A549 (cell line): ENCODE measurements around the gene NUAK1. TPM values are rescaled to one million over a fixed set of nuclear protein-coding genes. Genes with fewer than 3 reads are reported as not detected.
A peak's percentile ranks its signal among the peaks of the same experiment; 100 is the strongest.

Experiments
- ATAC-seq, 2 experiments: fragments of 200-7000 bp in 1 of 2; fragments of >200 bp in 1 of 2; cut with Nextera tagmentation in 1 of 2; cut with Tn5 transposase in 1 of 2; 3 replicates each; pipeline versions ENCODE4 v1.8.0 to v1.9.1; 2018 to 2020; ENCODE audit warnings: mild to moderate bottlenecking in 1 of 2, moderate library complexity in 1 of 2
- CTCF ChIA-PET: fragments of 300-600 bp; sonication (Branson Sonifier 250); formaldehyde crosslinking; extraction: SDS; loops from one replicate; lab custom pipeline; 2021; ENCODE audit warnings: antibody characterized with exemption, inconsistent platforms; lab: Yijun Ruan, JAX
- POLR2A ChIA-PET: fragments of 350-600 bp; formaldehyde crosslinking; extraction: SDS; loops from one replicate; lab custom pipeline; 2021; ENCODE audit warnings: antibody characterized with exemption, inconsistent platforms; lab: Yijun Ruan, JAX
- DNase-seq, 2 experiments: peaks; one replicate each; pipeline versions ENCODE4 v3.0.0 to v3.0.0-alpha.2; 2011 to 2016; ENCODE audit warnings: low read depth in 1 of 2, low spot score in 1 of 2
- FAIRE-seq: peaks from 2 replicates; lab custom pipeline; 2011; peaks lifted over from hg19 to GRCh38; lab: Jason Lieb, UNC
- H3K27ac ChIP-seq, 2 experiments: fragments of >200 bp; sonication (Bioruptor Twin); formaldehyde crosslinking; 3 replicates each; pipeline ENCODE4 v1.5.1; 2016 to 2017
- H3K4me1 ChIP-seq: fragments of >200 bp; sonication (Bioruptor Twin); formaldehyde crosslinking; 3 replicates; pipeline ENCODE4 v1.6.1; 2016
- H3K4me2 ChIP-seq: fragments of >200 bp; sonication (Bioruptor Twin); formaldehyde crosslinking; 3 replicates; pipeline ENCODE4 v1.6.1; 2016
- H3K4me3 ChIP-seq: fragments of >200 bp; sonication (Bioruptor Twin); formaldehyde crosslinking; 3 replicates; pipeline ENCODE4 v1.5.1; 2016
- H3K9me3 ChIP-seq: fragments of >200 bp; sonication (Bioruptor Twin); formaldehyde crosslinking; 3 replicates; pipeline ENCODE4 v1.6.1; 2016
- BHLHE40 ChIP-seq: IDR thresholded peaks from 2 replicates; pipeline ENCODE4 v1.6.1; 2012; ENCODE audit warnings: low read depth, low read length, inconsistent platforms
- CBX8 ChIP-seq: fragments of 200-600 bp; sonication (generic); IDR thresholded peaks from 2 replicates; pipeline ENCODE4 v1.6.1; 2016
- EHMT2 ChIP-seq: fragments of 200-600 bp; sonication (generic); IDR thresholded peaks from 2 replicates; pipeline ENCODE4 v1.6.1; 2016; ENCODE audit warnings: antibody characterized with exemption, low read depth, mild to moderate bottlenecking, moderate library complexity
- FOSB ChIP-seq: fragments of 250-450 bp; sonication (Bioruptor Pico); IDR thresholded peaks from 2 replicates; pipeline ENCODE4 v1.5.0; 2020; ENCODE audit warnings: mild to moderate bottlenecking, moderate library complexity
- FOSL2 ChIP-seq, 2 experiments: fragments of 450-650 bp in 1 of 2; fragments of >200 bp in 1 of 2; sonication (Bioruptor Twin) in 1 of 2; formaldehyde crosslinking; IDR thresholded peaks; 2 replicates each; pipeline versions ENCODE4 v1.5.0 to v1.6.1; 2016 to 2020; ENCODE audit warnings: mild to moderate bottlenecking in 1 of 2, moderate library complexity in 1 of 2
- HEYL ChIP-seq: fragments of 250-450 bp; sonication (Bioruptor Pico); IDR thresholded peaks from 2 replicates; pipeline ENCODE4 v1.8.0; 2021; ENCODE audit warnings: mild to moderate bottlenecking, moderate library complexity
- HOXB5 ChIP-seq: fragments of 250-450 bp; sonication (Bioruptor Pico); IDR thresholded peaks from 2 replicates; pipeline ENCODE4 v1.5.0; 2020; ENCODE audit warnings: mild to moderate bottlenecking, moderate library complexity
- JUNB ChIP-seq: fragments of >200 bp; sonication (Bioruptor Twin); formaldehyde crosslinking; IDR thresholded peaks from 2 replicates; pipeline ENCODE4 v1.6.1; 2016
- KDM5A ChIP-seq: fragments of 200-600 bp; sonication (generic); IDR thresholded peaks from 2 replicates; pipeline ENCODE4 v1.6.1; 2016; ENCODE audit warnings: antibody characterized with exemption, mild to moderate bottlenecking
- MAX ChIP-seq: IDR thresholded peaks from 2 replicates; pipeline ENCODE4 v1.6.1; 2012
- MAZ ChIP-seq: fragments of 150-350 bp; IDR thresholded peaks from 2 replicates; pipeline ENCODE4 v1.6.1; 2014; ENCODE audit warnings: antibody characterized with exemption, low read depth, low read length, borderline replicate concordance
- NFE2L2 ChIP-seq: fragments of 150-350 bp; conservative IDR thresholded peaks from 2 replicates; pipeline ENCODE4 v1.6.1; 2014; ENCODE audit warnings: low read length
- NR3C1 ChIP-seq: fragments of >200 bp; sonication (Bioruptor Twin); formaldehyde crosslinking; IDR thresholded peaks from 3 replicates; pipeline ENCODE4 v1.6.1; 2017
- RARB ChIP-seq: fragments of 250-450 bp; sonication (Bioruptor Pico); IDR thresholded peaks from 2 replicates; pipeline ENCODE4 v1.8.0; 2021; ENCODE audit warnings: mild to moderate bottlenecking, moderate library complexity
- TFCP2L1 ChIP-seq: fragments of 250-450 bp; sonication (Bioruptor Pico); IDR thresholded peaks from 2 replicates; pipeline ENCODE4 v1.5.0; 2021; ENCODE audit warnings: mild to moderate bottlenecking
- ZFP36 ChIP-seq: fragments of 450-650 bp; IDR thresholded peaks from 2 replicates; pipeline ENCODE4 v1.6.1; 2014; ENCODE audit warnings: borderline replicate concordance; ENCODE audit not compliant: partially characterized antibody
- ZNF302 ChIP-seq: fragments of 250-450 bp; sonication (Bioruptor Pico); IDR thresholded peaks from 2 replicates; pipeline ENCODE4 v1.9.0; 2021; ENCODE audit warnings: inconsistent platforms, mild to moderate bottlenecking, moderate library complexity
- ZSCAN20 ChIP-seq: fragments of 250-450 bp; sonication (Bioruptor Pico); IDR thresholded peaks from 2 replicates; pipeline ENCODE4 v1.8.0; 2022; ENCODE audit warnings: mild to moderate bottlenecking, moderate library complexity
- WGBS: methylation state at CpG from one replicate; pipeline ENCODE4 v1.1.6; 2017; ENCODE audit errors: missing lambda C conversion rate; 5-methylcytosine and 5-hydroxymethylcytosine counted together
- polyA plus RNA-seq, 4 experiments: library from polyadenylated mRNA; depleted of rRNA in 3 of 4; stranded (reverse); fragments of >200 nt; fragmentation: RNase III in 1 of 4; extraction: RNeasy Plus Mini Kit Qiagen cat#74134 plus additional on column Dnase treatment in 1 of 4; gene quantifications; 2 replicates in 3 of 4; 3 replicates in 1 of 4; pipeline ENCODE4 v1.2.3, GENCODE V29; 2011 to 2017
- TF ChIP-seq, protein P1 (sequence below): fragments of 250-450 bp; sonication (Bioruptor Pico); IDR thresholded peaks from 2 replicates; pipeline ENCODE4 v1.5.0; 2020; ENCODE audit warnings: low read depth, mild to moderate bottlenecking, moderate library complexity
- TF ChIP-seq, protein P2 (sequence below): fragments of 200-600 bp; sonication (generic); IDR thresholded peaks from 2 replicates; pipeline ENCODE4 v1.6.1; 2016; ENCODE audit warnings: antibody characterized with exemption, mild to moderate bottlenecking, moderate library complexity
- TF ChIP-seq, protein P3 (sequence below): IDR thresholded peaks from 2 replicates; pipeline ENCODE4 v1.6.1; 2012; ENCODE audit warnings: low read depth, borderline replicate concordance
- TF ChIP-seq, protein P4 (sequence below): fragments of 250-450 bp; sonication (Bioruptor Pico); IDR thresholded peaks from 2 replicates; pipeline ENCODE4 v1.5.0; 2021; ENCODE audit warnings: mild to moderate bottlenecking, moderate library complexity, borderline replicate concordance
- TF ChIP-seq, protein P5 (sequence below): fragments of >200 bp; sonication (Bioruptor Twin); formaldehyde crosslinking; IDR thresholded peaks from 3 replicates; pipeline ENCODE4 v1.5.1; 2016

NUAK1 gene
- polyA plus RNA-seq, 2 of the 4 experiments (the other 2 are of a cell fraction) = 20.8 to 22.3 TPM

- DNase-seq = peak; percentile 51 to 59
- no peak overlapping the region for H3K4me3 ChIP-seq
- 67% methylated on average over 10 of the region's 10 CpGs for WGBS
- TF ChIP-seq HEYL (no peak), NFE2L2 (no peak), FOSL2 (IDR thresholded peaks at IDR 0.05) (no peak), FOSL2 (CRISPR knock-in tag; IDR thresholded peaks at IDR 0.05) (peak; percentile 39; the same call in 1 of the 2 replicates), MAX (peak; percentile 60), EHMT2 (no peak), BHLHE40 (no peak), ZSCAN20 (CRISPR knock-in tag) (no peak)
- TF ChIP-seq, protein P1, sequence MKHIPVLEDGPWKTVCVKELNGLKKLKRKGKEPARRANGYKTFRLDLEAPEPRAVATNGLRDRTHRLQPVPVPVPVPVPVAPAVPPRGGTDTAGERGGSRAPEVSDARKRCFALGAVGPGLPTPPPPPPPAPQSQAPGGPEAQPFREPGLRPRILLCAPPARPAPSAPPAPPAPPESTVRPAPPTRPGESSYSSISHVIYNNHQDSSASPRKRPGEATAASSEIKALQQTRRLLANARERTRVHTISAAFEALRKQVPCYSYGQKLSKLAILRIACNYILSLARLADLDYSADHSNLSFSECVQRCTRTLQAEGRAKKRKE (CRISPR knock-in tag) = no peak
- ChIA-PET POLR2A (no interaction called here), CTCF (interaction anchor here (1.1 to 1.5 kb wide), 5 partner anchors 9 to 58 kb away, joined by 3 to 5 read pairs (median 4); no protein-coding TSS in a partner anchor)
- peak; percentile 80 for FAIRE-seq
- peaks cover 62% of the 10 kb centered on the region for H3K4me1 ChIP-seq
- peak overlapping the region; percentile 43 to 87; a peak in 4 of 6 replicates for H3K27ac ChIP-seq
- H3K9me3 ChIP-seq = no peaks in the 10 kb centered on the region
- peak overlapping the region; percentile 55 for H3K4me2 ChIP-seq
- ATAC-seq = peak; percentile 63 to 81; a peak in 4 of 6 replicates
Measured at GRCh38 chr12:106078358-106079010, 60.3 kb downstream of the NUAK1 start.

DNA sequence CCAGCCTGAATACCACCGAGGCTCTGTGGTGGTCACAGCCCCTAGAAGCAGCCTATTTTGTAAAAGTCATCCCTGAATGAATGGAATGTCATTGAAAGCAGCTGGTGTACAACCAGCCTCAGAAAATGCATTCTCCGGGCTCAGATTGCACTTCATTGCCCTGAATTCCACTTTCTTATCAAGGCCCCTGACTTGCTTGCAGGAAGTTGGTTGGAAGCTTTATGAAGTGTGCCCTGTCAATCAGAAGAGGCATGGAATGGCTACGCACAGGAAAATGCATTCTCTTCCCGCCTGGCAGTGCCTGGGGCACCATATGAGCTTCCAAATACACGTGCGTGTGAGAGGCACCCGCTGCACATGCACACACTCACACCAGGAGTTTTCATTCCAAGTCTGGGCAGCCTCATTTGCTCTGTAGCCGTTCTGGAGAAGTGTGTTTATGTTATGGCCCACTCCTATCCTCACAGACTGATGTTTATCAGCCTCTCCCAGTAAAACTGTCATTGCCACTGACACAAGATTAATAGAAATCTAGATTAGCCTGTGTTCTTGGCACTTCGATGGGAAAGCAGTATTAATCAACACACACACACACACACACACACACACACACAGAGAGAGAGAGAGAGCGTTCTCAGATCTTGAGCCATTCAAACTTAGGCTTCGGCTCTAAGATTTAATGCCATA lies 63.9 kb downstream of the NUAK1 start:
- Histone ChIP-seq H3K27ac (peak overlapping the region in 1 of 2 experiments; percentile 7; a peak in 1 of 6 replicates), H3K9me3 (no peaks in the 10 kb centered on the region), H3K4me1 (peaks cover 26% of the 10 kb centered on the region), H3K4me2 (no peak overlapping the region), H3K4me3 (no peak overlapping the region)
- ATAC-seq (no peak), FAIRE-seq (no peak), DNase-seq (no peak)
- ChIA-PET CTCF (no interaction called here), POLR2A (no interaction called here)
- 82% methylated on average over 11 of the region's 11 CpGs for WGBS
- TF ChIP-seq CBX8 (no peak), HOXB5 (CRISPR knock-in tag) (no peak), FOSB (no peak), JUNB (no peak), RARB (CRISPR knock-in tag) (no peak), MAZ (no peak), KDM5A (no peak), FOSL2 (IDR thresholded peaks at IDR 0.05) (no peak), FOSL2 (CRISPR knock-in tag; IDR thresholded peaks at IDR 0.05) (no peak), TFCP2L1 (CRISPR knock-in tag) (no peak), NR3C1 (no peak), ZNF302 (CRISPR knock-in tag) (no peak), ZFP36 (no peak)
- TF ChIP-seq, protein P2, sequence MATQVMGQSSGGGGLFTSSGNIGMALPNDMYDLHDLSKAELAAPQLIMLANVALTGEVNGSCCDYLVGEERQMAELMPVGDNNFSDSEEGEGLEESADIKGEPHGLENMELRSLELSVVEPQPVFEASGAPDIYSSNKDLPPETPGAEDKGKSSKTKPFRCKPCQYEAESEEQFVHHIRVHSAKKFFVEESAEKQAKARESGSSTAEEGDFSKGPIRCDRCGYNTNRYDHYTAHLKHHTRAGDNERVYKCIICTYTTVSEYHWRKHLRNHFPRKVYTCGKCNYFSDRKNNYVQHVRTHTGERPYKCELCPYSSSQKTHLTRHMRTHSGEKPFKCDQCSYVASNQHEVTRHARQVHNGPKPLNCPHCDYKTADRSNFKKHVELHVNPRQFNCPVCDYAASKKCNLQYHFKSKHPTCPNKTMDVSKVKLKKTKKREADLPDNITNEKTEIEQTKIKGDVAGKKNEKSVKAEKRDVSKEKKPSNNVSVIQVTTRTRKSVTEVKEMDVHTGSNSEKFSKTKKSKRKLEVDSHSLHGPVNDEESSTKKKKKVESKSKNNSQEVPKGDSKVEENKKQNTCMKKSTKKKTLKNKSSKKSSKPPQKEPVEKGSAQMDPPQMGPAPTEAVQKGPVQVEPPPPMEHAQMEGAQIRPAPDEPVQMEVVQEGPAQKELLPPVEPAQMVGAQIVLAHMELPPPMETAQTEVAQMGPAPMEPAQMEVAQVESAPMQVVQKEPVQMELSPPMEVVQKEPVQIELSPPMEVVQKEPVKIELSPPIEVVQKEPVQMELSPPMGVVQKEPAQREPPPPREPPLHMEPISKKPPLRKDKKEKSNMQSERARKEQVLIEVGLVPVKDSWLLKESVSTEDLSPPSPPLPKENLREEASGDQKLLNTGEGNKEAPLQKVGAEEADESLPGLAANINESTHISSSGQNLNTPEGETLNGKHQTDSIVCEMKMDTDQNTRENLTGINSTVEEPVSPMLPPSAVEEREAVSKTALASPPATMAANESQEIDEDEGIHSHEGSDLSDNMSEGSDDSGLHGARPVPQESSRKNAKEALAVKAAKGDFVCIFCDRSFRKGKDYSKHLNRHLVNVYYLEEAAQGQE = no peak
- TF ChIP-seq, protein P3, sequence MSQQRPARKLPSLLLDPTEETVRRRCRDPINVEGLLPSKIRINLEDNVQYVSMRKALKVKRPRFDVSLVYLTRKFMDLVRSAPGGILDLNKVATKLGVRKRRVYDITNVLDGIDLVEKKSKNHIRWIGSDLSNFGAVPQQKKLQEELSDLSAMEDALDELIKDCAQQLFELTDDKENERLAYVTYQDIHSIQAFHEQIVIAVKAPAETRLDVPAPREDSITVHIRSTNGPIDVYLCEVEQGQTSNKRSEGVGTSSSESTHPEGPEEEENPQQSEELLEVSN = no peak
- TF ChIP-seq, protein P4, sequence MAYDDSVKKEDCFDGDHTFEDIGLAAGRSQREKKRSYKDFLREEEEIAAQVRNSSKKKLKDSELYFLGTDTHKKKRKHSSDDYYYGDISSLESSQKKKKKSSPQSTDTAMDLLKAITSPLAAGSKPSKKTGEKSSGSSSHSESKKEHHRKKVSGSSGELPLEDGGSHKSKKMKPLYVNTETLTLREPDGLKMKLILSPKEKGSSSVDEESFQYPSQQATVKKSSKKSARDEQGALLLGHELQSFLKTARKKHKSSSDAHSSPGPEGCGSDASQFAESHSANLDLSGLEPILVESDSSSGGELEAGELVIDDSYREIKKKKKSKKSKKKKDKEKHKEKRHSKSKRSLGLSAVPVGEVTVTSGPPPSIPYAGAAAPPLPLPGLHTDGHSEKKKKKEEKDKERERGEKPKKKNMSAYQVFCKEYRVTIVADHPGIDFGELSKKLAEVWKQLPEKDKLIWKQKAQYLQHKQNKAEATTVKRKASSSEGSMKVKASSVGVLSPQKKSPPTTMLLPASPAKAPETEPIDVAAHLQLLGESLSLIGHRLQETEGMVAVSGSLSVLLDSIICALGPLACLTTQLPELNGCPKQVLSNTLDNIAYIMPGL (CRISPR knock-in tag) = no peak
- TF ChIP-seq, protein P5, sequence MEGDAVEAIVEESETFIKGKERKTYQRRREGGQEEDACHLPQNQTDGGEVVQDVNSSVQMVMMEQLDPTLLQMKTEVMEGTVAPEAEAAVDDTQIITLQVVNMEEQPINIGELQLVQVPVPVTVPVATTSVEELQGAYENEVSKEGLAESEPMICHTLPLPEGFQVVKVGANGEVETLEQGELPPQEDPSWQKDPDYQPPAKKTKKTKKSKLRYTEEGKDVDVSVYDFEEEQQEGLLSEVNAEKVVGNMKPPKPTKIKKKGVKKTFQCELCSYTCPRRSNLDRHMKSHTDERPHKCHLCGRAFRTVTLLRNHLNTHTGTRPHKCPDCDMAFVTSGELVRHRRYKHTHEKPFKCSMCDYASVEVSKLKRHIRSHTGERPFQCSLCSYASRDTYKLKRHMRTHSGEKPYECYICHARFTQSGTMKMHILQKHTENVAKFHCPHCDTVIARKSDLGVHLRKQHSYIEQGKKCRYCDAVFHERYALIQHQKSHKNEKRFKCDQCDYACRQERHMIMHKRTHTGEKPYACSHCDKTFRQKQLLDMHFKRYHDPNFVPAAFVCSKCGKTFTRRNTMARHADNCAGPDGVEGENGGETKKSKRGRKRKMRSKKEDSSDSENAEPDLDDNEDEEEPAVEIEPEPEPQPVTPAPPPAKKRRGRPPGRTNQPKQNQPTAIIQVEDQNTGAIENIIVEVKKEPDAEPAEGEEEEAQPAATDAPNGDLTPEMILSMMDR = no peak
- TF ChIP-seq, all 56 proteins: peak for 0
